Activated naive CD4-positive, alpha-beta T cell treated with anti-CD3 and anti-CD28 coated beads, Interleukin-2, amount 50 U/mL, for 24 hours (primary cell): ENCODE data around the gene CHAD.
"Not testable (repeated sequence)": the region's sequence is repeated elsewhere in the genome, so short reads cannot be mapped to it uniquely, and the experiment has no call there.

Source experiments
- H3K27ac Mint-ChIP-seq: one replicate; pipeline ENCODE4 v1.8.0; 2021; ENCODE audit warnings: mild to moderate bottlenecking, mixed read lengths
- H3K27me3 Mint-ChIP-seq: one replicate; pipeline ENCODE4 v1.8.0; 2021; ENCODE audit warnings: mixed read lengths
- H3K36me3 Mint-ChIP-seq: one replicate; pipeline ENCODE4 v1.8.0; 2021; ENCODE audit warnings: mixed read lengths
- H3K4me1 Mint-ChIP-seq: one replicate; pipeline ENCODE4 v1.8.0; 2021; ENCODE audit warnings: mixed read lengths
- H3K4me3 Mint-ChIP-seq: one replicate; pipeline ENCODE4 v1.8.0; 2021; ENCODE audit warnings: mild to moderate bottlenecking, mixed read lengths
- H3K9me3 Mint-ChIP-seq: one replicate; pipeline ENCODE4 v1.8.0; 2021; ENCODE audit warnings: mixed read lengths

Gene CHAD

GRCh38 chr17:50480854-50481490 lies 12.3 kb upstream of the CHAD start:
- peaks cover 31% of the 10 kb centered on the region for H3K4me1 Mint-ChIP-seq
- peak overlapping the region; percentile 41 for H3K27ac Mint-ChIP-seq
- peaks cover 3% of the 10 kb centered on the region for H3K27me3 Mint-ChIP-seq
- no peaks in the 10 kb centered on the region for H3K9me3 Mint-ChIP-seq
- peak overlapping the region; percentile 93 for H3K4me3 Mint-ChIP-seq
- peaks cover 8% of the 10 kb centered on the region for H3K36me3 Mint-ChIP-seq

GRCh38 chr17:50480142-50480764 lies 11.6 kb upstream of the CHAD start:
- Mint-ChIP-seq H3K36me3 (peaks cover 4% of the 10 kb centered on the region), H3K27ac (no peak overlapping the region), H3K4me3 (peak overlapping the region; percentile 93), H3K27me3 (peaks cover 3% of the 10 kb centered on the region), H3K4me1 (peaks cover 31% of the 10 kb centered on the region), H3K9me3 (no peaks in the 10 kb centered on the region)

- H3K9me3 Mint-ChIP-seq = no peaks in the 10 kb centered on the region
- peaks cover 31% of the 10 kb centered on the region for H3K4me1 Mint-ChIP-seq
- H3K27ac Mint-ChIP-seq = peak overlapping the region; percentile 93
- H3K36me3 Mint-ChIP-seq = peaks cover 5% of the 10 kb centered on the region
- peak overlapping the region; percentile 93 for H3K4me3 Mint-ChIP-seq
- peaks cover 3% of the 10 kb centered on the region for H3K27me3 Mint-ChIP-seq
These were observed 11.0 kb upstream of the CHAD start for GRCh38 chr17:50479522-50480141.

- peak within 1 kb of the TSS; percentile 93 for H3K4me3 Mint-ChIP-seq
- H3K27ac Mint-ChIP-seq = peak within 1 kb of the TSS; percentile 93
These were observed 10.0 kb upstream of the CHAD start, which contains the start of gene RSAD1 for GRCh38 chr17:50478391-50479381. TSS of gene RSAD1 (plus strand) at chr17:50478860. CDS start at chr17:50478885, 25 bp downstream.

GRCh38 chr17:50477976-50478375 lies 9.3 kb upstream of the CHAD start:
- H3K4me1 Mint-ChIP-seq = peaks cover 31% of the 10 kb centered on the region
- H3K27ac Mint-ChIP-seq = peak overlapping the region; percentile 92
- peak overlapping the region; percentile 83 for H3K4me3 Mint-ChIP-seq
- peaks cover 10% of the 10 kb centered on the region for H3K36me3 Mint-ChIP-seq
- no peaks in the 10 kb centered on the region for H3K9me3 Mint-ChIP-seq
- H3K27me3 Mint-ChIP-seq = peaks cover 3% of the 10 kb centered on the region

More at GRCh38 chr17:50478391-50479381, 10.0 kb upstream of the CHAD start, which contains the start of gene RSAD1:
- no peaks in the 10 kb centered on the region for H3K9me3 Mint-ChIP-seq
- H3K36me3 Mint-ChIP-seq = peaks cover 6% of the 10 kb centered on the region
- peaks cover 31% of the 10 kb centered on the region for H3K4me1 Mint-ChIP-seq
- H3K27me3 Mint-ChIP-seq = peaks cover 3% of the 10 kb centered on the region

GRCh38 chr17:50476545-50477315 lies 8.1 kb upstream of the CHAD start:
- peaks cover 27% of the 10 kb centered on the region for H3K4me1 Mint-ChIP-seq
- H3K27ac Mint-ChIP-seq = no peak overlapping the region
- H3K4me3 Mint-ChIP-seq = no peak overlapping the region
- no peaks in the 10 kb centered on the region for H3K9me3 Mint-ChIP-seq
- H3K36me3 Mint-ChIP-seq = peaks cover 7% of the 10 kb centered on the region
- peaks cover 3% of the 10 kb centered on the region for H3K27me3 Mint-ChIP-seq

GRCh38 chr17:50475775-50476544 lies 7.3 kb upstream of the CHAD start:
- peaks cover 24% of the 10 kb centered on the region for H3K4me1 Mint-ChIP-seq
- H3K4me3 Mint-ChIP-seq, H3K36me3 Mint-ChIP-seq, H3K9me3 Mint-ChIP-seq, H3K27ac Mint-ChIP-seq, H3K27me3 Mint-ChIP-seq: not testable (repeated sequence)

GRCh38 chr17:50475362-50475761 lies 6.7 kb upstream of the CHAD start:
- peaks cover 5% of the 10 kb centered on the region for H3K27me3 Mint-ChIP-seq
- peaks cover 7% of the 10 kb centered on the region for H3K36me3 Mint-ChIP-seq
- H3K4me1 Mint-ChIP-seq = peaks cover 18% of the 10 kb centered on the region
- no peaks in the 10 kb centered on the region for H3K9me3 Mint-ChIP-seq
- H3K27ac Mint-ChIP-seq = no peak overlapping the region
- H3K4me3 Mint-ChIP-seq = no peak overlapping the region

- Mint-ChIP-seq H3K4me1 (peaks cover 9% of the 10 kb centered on the region), H3K36me3 (peaks cover 7% of the 10 kb centered on the region), H3K9me3 (no peaks in the 10 kb centered on the region), H3K27me3 (peaks cover 5% of the 10 kb centered on the region), H3K27ac (no peak overlapping the region), H3K4me3 (no peak overlapping the region)
These were observed 5.8 kb upstream of the CHAD start for GRCh38 chr17:50474523-50474922.

- no peak overlapping the region for H3K4me3 Mint-ChIP-seq
- H3K36me3 Mint-ChIP-seq = peaks cover 6% of the 10 kb centered on the region
- H3K27ac Mint-ChIP-seq = no peak overlapping the region
- H3K9me3 Mint-ChIP-seq = no peaks in the 10 kb centered on the region
- H3K4me1 Mint-ChIP-seq = peaks cover 7% of the 10 kb centered on the region
- peaks cover 5% of the 10 kb centered on the region for H3K27me3 Mint-ChIP-seq
These were observed 5.2 kb upstream of the CHAD start for GRCh38 chr17:50473901-50474300.

- H3K9me3 Mint-ChIP-seq, H3K36me3 Mint-ChIP-seq, H3K27ac Mint-ChIP-seq, H3K4me3 Mint-ChIP-seq, H3K4me1 Mint-ChIP-seq: not testable (repeated sequence)
- H3K27me3 Mint-ChIP-seq = peaks cover 10% of the 10 kb centered on the region
These were observed 4.1 kb upstream of the CHAD start for GRCh38 chr17:50472761-50473161.

GRCh38 chr17:50472286-50472685 lies 3.6 kb upstream of the CHAD start:
- H3K9me3 Mint-ChIP-seq = no peaks in the 10 kb centered on the region
- H3K4me1 Mint-ChIP-seq = peaks cover 4% of the 10 kb centered on the region
- peaks cover 14% of the 10 kb centered on the region for H3K27me3 Mint-ChIP-seq
- no peak overlapping the region for H3K4me3 Mint-ChIP-seq
- no peak overlapping the region for H3K27ac Mint-ChIP-seq
- H3K36me3 Mint-ChIP-seq = peaks cover 6% of the 10 kb centered on the region

GRCh38 chr17:50471009-50471905 lies 2.6 kb upstream of the CHAD start:
- Mint-ChIP-seq H3K27ac (no peak overlapping the region), H3K9me3 (no peaks in the 10 kb centered on the region), H3K36me3 (peaks cover 6% of the 10 kb centered on the region), H3K27me3 (peaks cover 11% of the 10 kb centered on the region), H3K4me1 (peaks cover 4% of the 10 kb centered on the region), H3K4me3 (peak overlapping the region; percentile 49)
